H1 (cell line): ENCODE results near the gene ASB11. TPM values are rescaled to one million over a fixed set of nuclear protein-coding genes. Genes with fewer than 3 reads are reported as not detected.

Experiments used
- CTCF ChIA-PET: fragments of 300-600 bp; sonication (Branson Sonifier 250); formaldehyde crosslinking; loops from one replicate; lab custom pipeline; 2021; ENCODE audit not compliant: partially characterized antibody; lab: Charles Lee
- POLR2A ChIA-PET: fragments of 300-600 bp; sonication (Branson Sonifier 250); formaldehyde crosslinking; loops from one replicate; lab custom pipeline; 2021; ENCODE audit warnings: inconsistent platforms; ENCODE audit not compliant: partially characterized antibody; lab: Charles Lee
- DNase-seq, 2 experiments: peaks; one replicate each; pipeline versions ENCODE4 v3.0.0 to v3.0.0-alpha.2; 2010 to 2022; ENCODE audit warnings: low spot score in 2 of 2, low read depth in 1 of 2, mixed read lengths in 1 of 2
- FAIRE-seq: peaks from 2 replicates; lab custom pipeline; 2011; peaks lifted over from hg19 to GRCh38; lab: Jason Lieb, UNC
- H2AFZ ChIP-seq: 2 replicates; pipeline ENCODE4 v1.8.1; 2012; ENCODE audit warnings: low read length, inconsistent platforms
- H2AK5ac ChIP-seq: 2 replicates; pipeline ENCODE4 v1.6.1; 2013; ENCODE audit warnings: low read depth, low read length
- H2BK120ac ChIP-seq: replicated peaks from 2 replicates; pipeline ENCODE3; 2013; ENCODE audit warnings: low read depth, low read length, inconsistent platforms
- H2BK12ac ChIP-seq: 2 replicates; pipeline ENCODE4 v1.6.1; 2013; ENCODE audit warnings: low read depth, low read length
- H2BK15ac ChIP-seq: 2 replicates; pipeline ENCODE4 v1.6.1; 2013; ENCODE audit warnings: low read length
- H2BK20ac ChIP-seq: 2 replicates; pipeline ENCODE4 v1.6.1; 2013; ENCODE audit warnings: low read length
- H2BK5ac ChIP-seq: 2 replicates; pipeline ENCODE4 v1.6.1; 2013; ENCODE audit warnings: low read depth, low read length
- H3K14ac ChIP-seq: 2 replicates; pipeline ENCODE4 v1.6.1; 2013; ENCODE audit warnings: inconsistent platforms; ENCODE audit not compliant: insufficient read length
- H3K18ac ChIP-seq: 2 replicates; pipeline ENCODE4 v1.6.1; 2013; ENCODE audit warnings: low read length; ENCODE audit errors: extremely low read depth
- H3K23ac ChIP-seq: 2 replicates; pipeline ENCODE4 v1.6.1; 2013; ENCODE audit warnings: inconsistent platforms; ENCODE audit not compliant: insufficient read length
- H3K23me2 ChIP-seq: 2 replicates; pipeline ENCODE4 v1.6.1; 2013; ENCODE audit warnings: low read depth, low read length
- H3K27ac ChIP-seq: 2 replicates; pipeline ENCODE4 v1.6.1; 2011; ENCODE audit warnings: low read depth, low read length, inconsistent platforms
- H3K27me3 ChIP-seq, 4 experiments: replicated peaks in 1 of 4; 1 replicate in 1 of 4; 2 replicates in 3 of 4; pipeline versions ENCODE4 v1.6.1 to v1.8.1; 2011 to 2013; ENCODE audit warnings: low read length in 3 of 4, mild to moderate bottlenecking in 3 of 4, inconsistent platforms in 2 of 4, mixed read lengths in 2 of 4, moderate library complexity in 1 of 4; ENCODE audit not compliant: control insufficient read depth in 3 of 4, insufficient read depth in 3 of 4; ENCODE audit errors: extremely low read depth in 1 of 4
- H3K36me3 ChIP-seq, 4 experiments: 2 replicates each; pipeline versions ENCODE4 v1.6.1 to v1.8.1; 2011 to 2013; ENCODE audit warnings: mild to moderate bottlenecking in 4 of 4, low read length in 3 of 4, moderate library complexity in 2 of 4, control low read depth in 1 of 4, inconsistent platforms in 1 of 4; ENCODE audit not compliant: insufficient read depth in 4 of 4, control insufficient read depth in 2 of 4
- H3K4ac ChIP-seq: replicated peaks from 2 replicates; pipeline ENCODE3; 2013; ENCODE audit warnings: low read length, low read depth, mixed read lengths, inconsistent platforms; ENCODE audit not compliant: insufficient read length
- H3K4me1 ChIP-seq, 4 experiments: replicated peaks in 1 of 4; 1 replicate in 1 of 4; 2 replicates in 3 of 4; pipeline versions ENCODE4 v1.6.1 to v1.8.1; 2011 to 2013; ENCODE audit warnings: low read length in 3 of 4, inconsistent platforms in 2 of 4, mixed read lengths in 1 of 4; ENCODE audit not compliant: insufficient read depth in 4 of 4, control insufficient read depth in 3 of 4
- H3K4me2 ChIP-seq, 2 experiments: 2 replicates each; pipeline versions ENCODE4 v1.6.1 to v1.8.1; 2011 to 2013; ENCODE audit warnings: low read depth in 2 of 2, low read length in 2 of 2, control low read depth in 1 of 2, inconsistent platforms in 1 of 2, mild to moderate bottlenecking in 1 of 2; ENCODE audit not compliant: insufficient read depth in 1 of 2
- H3K4me3 ChIP-seq, 4 experiments: fragments of 200-600, 300-600 bp in 1 of 4; sonication (generic), shearing (Covaris generic), sonication (Bioruptor Twin) in 1 of 4; 2 replicates each; pipeline versions ENCODE4 v1.5.1 to v1.8.1; 2011 to 2016; ENCODE audit warnings: low read length in 4 of 4, low read depth in 3 of 4, control low read depth in 2 of 4, inconsistent platforms in 2 of 4, mild to moderate bottlenecking in 2 of 4, mixed read lengths in 1 of 4, moderate library complexity in 1 of 4; ENCODE audit not compliant: insufficient read depth in 2 of 4; ENCODE audit errors: extremely low read depth in 1 of 4
- H3K56ac ChIP-seq: replicated peaks from 2 replicates; pipeline ENCODE3; 2013; ENCODE audit warnings: low read depth, mild to moderate bottlenecking, mixed read lengths, low read length, inconsistent platforms; ENCODE audit not compliant: insufficient read length
- H3K79me1 ChIP-seq: 2 replicates; pipeline ENCODE4 v1.6.1; 2013; ENCODE audit warnings: low read depth, low read length, control low read depth
- H3K79me2 ChIP-seq, 2 experiments: 2 replicates each; pipeline versions ENCODE4 v1.6.1 to v1.8.1; 2012 to 2013; ENCODE audit warnings: low read length in 2 of 2, mild to moderate bottlenecking in 2 of 2, inconsistent platforms in 1 of 2; ENCODE audit not compliant: insufficient read depth in 2 of 2, control insufficient read depth in 1 of 2
- H3K9ac ChIP-seq, 4 experiments: replicated peaks in 1 of 4; 1 replicate in 1 of 4; 2 replicates in 3 of 4; pipeline versions ENCODE4 v1.6.1 to v1.8.1; 2011 to 2013; ENCODE audit warnings: low read depth in 3 of 4, low read length in 3 of 4, control low read depth in 2 of 4, mild to moderate bottlenecking in 2 of 4, moderate library complexity in 2 of 4, inconsistent platforms in 1 of 4; ENCODE audit errors: extremely low read depth in 1 of 4
- H3K9me3 ChIP-seq, 2 experiments: 2 replicates each; pipeline versions ENCODE4 v1.6.1 to v1.8.1; 2012 to 2013; ENCODE audit warnings: mild to moderate bottlenecking in 2 of 2, moderate library complexity in 2 of 2, control low read depth in 1 of 2, inconsistent platforms in 1 of 2, low read depth in 1 of 2, low read length in 1 of 2, mixed read lengths in 1 of 2; ENCODE audit not compliant: insufficient read depth in 2 of 2
- H4K20me1 ChIP-seq, 2 experiments: replicated peaks in 1 of 2; 2 replicates each; pipeline versions ENCODE3 to v1.8.1; 2011 to 2013; ENCODE audit warnings: inconsistent platforms in 2 of 2, low read length in 2 of 2, mild to moderate bottlenecking in 1 of 2; ENCODE audit not compliant: insufficient read depth in 2 of 2, control insufficient read depth in 1 of 2
- H4K5ac ChIP-seq: 2 replicates; pipeline ENCODE4 v1.6.1; 2013; ENCODE audit warnings: low read length, low read depth, mixed read lengths, inconsistent platforms; ENCODE audit not compliant: insufficient read length
- H4K8ac ChIP-seq: 2 replicates; pipeline ENCODE4 v1.8.0; 2013; ENCODE audit warnings: mild to moderate bottlenecking, moderate library complexity, low read length, inconsistent platforms; ENCODE audit not compliant: insufficient read depth; ENCODE audit errors: extremely low read depth
- H4K91ac ChIP-seq: replicated peaks from 2 replicates; pipeline ENCODE3; 2013; ENCODE audit warnings: low read length, mixed read lengths, inconsistent platforms; ENCODE audit not compliant: insufficient read length
- BCL11A ChIP-seq, 2 experiments: IDR thresholded peaks; one replicate each; pipeline ENCODE4 v1.6.1; 2011; ENCODE audit warnings: low read depth in 2 of 2, low read length in 2 of 2, mild to moderate bottlenecking in 2 of 2
- CBX5 ChIP-seq: fragments of 300-800, 300-1000 bp; sonication (generic); IDR thresholded peaks from 2 replicates; pipeline ENCODE4 v1.7.1; 2016; ENCODE audit warnings: antibody characterized with exemption, low read length, low read depth
- CHD1 ChIP-seq: IDR thresholded peaks from 2 replicates; pipeline ENCODE4 v1.6.1; 2012; ENCODE audit warnings: low read depth, low read length, improper control_type of control experiment
- CTBP2 ChIP-seq: IDR thresholded peaks from 2 replicates; pipeline ENCODE4 v1.7.0; 2011; ENCODE audit warnings: borderline replicate concordance, mild to moderate bottlenecking, moderate library complexity, mixed read lengths, low read length; ENCODE audit not compliant: insufficient read depth, insufficient read length
- CTCF ChIP-seq, 3 experiments: IDR thresholded peaks; 1 replicate in 2 of 3; 2 replicates in 1 of 3; pipeline versions ENCODE4 v1.5.1 to v1.6.1; 2011; ENCODE audit warnings: low read length in 3 of 3, mild to moderate bottlenecking in 3 of 3, inconsistent platforms in 2 of 3, low read depth in 1 of 3, moderate library complexity in 1 of 3; ENCODE audit not compliant: insufficient read depth in 1 of 3; ENCODE audit errors: control extremely low read depth in 1 of 3
- E2F6 ChIP-seq: IDR thresholded peaks from 2 replicates; pipeline ENCODE4 v1.6.1; 2012; ENCODE audit warnings: inconsistent platforms
- POU5F1 ChIP-seq: IDR thresholded peaks from 2 replicates; pipeline ENCODE4 v1.6.1; 2011; ENCODE audit warnings: low read depth, mild to moderate bottlenecking, low read length, moderate library complexity
- RXRA ChIP-seq: IDR thresholded peaks from 2 replicates; pipeline ENCODE4 v1.6.1; 2011; ENCODE audit warnings: low read depth, mild to moderate bottlenecking, low read length, moderate library complexity; ENCODE audit not compliant: insufficient read depth
- SAP30 ChIP-seq: fragments of 300-600 bp; sonication (generic); IDR thresholded peaks from 2 replicates; pipeline ENCODE4 v1.7.1; 2012; ENCODE audit warnings: low read length, moderate library complexity, mild to moderate bottlenecking, inconsistent platforms; ENCODE audit not compliant: insufficient read depth, insufficient replicate concordance
- SIRT6 ChIP-seq: IDR thresholded peaks from one replicate; pipeline ENCODE4 v1.7.1; 2012; ENCODE audit warnings: low read length, inconsistent platforms
- SP2 ChIP-seq: IDR thresholded peaks from 2 replicates; pipeline ENCODE4 v1.6.1; 2012; ENCODE audit warnings: mild to moderate bottlenecking, low read length, inconsistent platforms
- TAF1 ChIP-seq: IDR thresholded peaks from 2 replicates; pipeline ENCODE4 v1.6.1; 2011; ENCODE audit warnings: mild to moderate bottlenecking, low read depth, low read length
- WGBS, 2 experiments: shearing (Covaris generic) in 1 of 2; methylation state at CpG; one replicate each; pipeline versions ENCODE4 v1.1.6 to v1.1.7; 2013 to 2015; ENCODE audit warnings: low lambda C conversion rate in 2 of 2, mixed read lengths in 2 of 2, inconsistent platforms in 1 of 2, low coverage in 1 of 2, missing lambda C conversion rate in 1 of 2; ENCODE audit not compliant: insufficient replicate concordance in 2 of 2, insufficient coverage in 1 of 2, insufficient read length in 1 of 2; ENCODE audit errors: extremely low coverage in 1 of 2, missing lambda C conversion rate in 1 of 2; 5-methylcytosine and 5-hydroxymethylcytosine counted together
- polyA plus RNA-seq, 7 experiments: library from polyadenylated mRNA; depleted of rRNA in 3 of 7; stranded (reverse) in 5 of 7; unstranded in 2 of 7; fragments of >200 nt in 5 of 7; fragments of 200-250 nt in 2 of 7; gene quantifications; 1 replicate in 5 of 7; 2 replicates in 1 of 7; 4 replicates in 1 of 7; pipeline versions ENCODE4 v1.2.1 to v1.2.3, GENCODE V29; 2011 to 2013; ENCODE audit warnings: missing spikeins in 2 of 7, mixed read lengths in 2 of 7
- total RNA-seq: library from RNA; stranded (reverse); fragmentation: NEBNext Ultra II Directional; extraction: Animal tissue kit (Norgen Biotek cat#: 25700); gene quantifications from 2 replicates; pipeline ENCODE4 v1.2.1, GENCODE V29; 2021

Gene ASB11
- total and polyA plus RNA-seq, 2 of the 8 experiments (the other 6 are each of a cell fraction or from before 2014, with no cell fraction given): not detected

- H3K9me3 ChIP-seq: no peaks in the 10 kb centered on the region
- H3K79me1 ChIP-seq: no peaks in the 10 kb centered on the region
- H3K4me2 ChIP-seq: no peak overlapping the region
- H3K14ac ChIP-seq: no peak overlapping the region
- H2AFZ ChIP-seq: no peak overlapping the region
- H2BK12ac ChIP-seq: no peak overlapping the region
- ChIA-PET CTCF (no interaction called here), POLR2A (no interaction called here)
- H4K8ac ChIP-seq: no peak overlapping the region
- 100% methylated on average over 1 of the region's 1 CpG; no CpG with 5 or more reads in 1 of the 2 experiments for WGBS, 2 experiments
- H3K23ac ChIP-seq: no peak overlapping the region
- FAIRE-seq (no peak), DNase-seq (no peak)
- no peak overlapping the region for H2AK5ac ChIP-seq
- no peaks in the 10 kb centered on the region for H3K36me3 ChIP-seq
- H3K23me2 ChIP-seq: no peaks in the 10 kb centered on the region
- H3K9ac ChIP-seq: no peak overlapping the region
- H3K4me3 ChIP-seq: no peak overlapping the region
- H3K4ac ChIP-seq: no peak overlapping the region
- no peaks in the 10 kb centered on the region for H4K20me1 ChIP-seq
- H2BK120ac ChIP-seq: no peak overlapping the region
- no peak overlapping the region for H4K91ac ChIP-seq
- H3K56ac ChIP-seq: no peak overlapping the region
- no peak overlapping the region for H2BK15ac ChIP-seq
- H3K4me1 ChIP-seq: 0 out of 7 replicates have a peak, but pooled peaks cover 0 to 5% (median 0%) of the 10 kb centered on the region in 4 experiments
- H3K18ac ChIP-seq: no peak overlapping the region
- H4K5ac ChIP-seq: no peak overlapping the region
- H2BK20ac ChIP-seq: no peak overlapping the region
- H3K27ac ChIP-seq: no peak overlapping the region
- no peak overlapping the region for H2BK5ac ChIP-seq
- no peaks in the 10 kb centered on the region for H3K79me2 ChIP-seq
- H3K27me3 ChIP-seq: no peaks in the 10 kb centered on the region
- TF ChIP-seq SP2 (no peak), SIRT6 (no peak), CTBP2 (no peak), CTCF (IDR thresholded peaks at IDR 0.05; ENCODE audit: control extremely low read depth in 1 of 3, insufficient read depth in 1 of 3, low read depth in 1 of 3, low read length in 3 of 3) (no peak), BCL11A (IDR thresholded peaks at IDR 0.05; ENCODE audit: low read depth in 2 of 2, low read length in 2 of 2) (no peak), CBX5 (no peak), CHD1 (no peak), E2F6 (no peak), POU5F1 (no peak), SAP30 (no peak), TAF1 (no peak), RXRA (no peak)
Observed at GRCh38 chrX:15271757-15272156, 43.7 kb downstream of the ASB11 start.
